OCI-LY7 (cell line): ENCODE measurements around the gene SLC5A10.

ENCODE experiments used
- EZH2phosphoT487 ChIP-seq: fragments of 200-600 bp; sonication (generic); IDR thresholded peaks from 2 replicates; pipeline ENCODE4 v1.6.1; 2018; ENCODE audit warnings: low read depth, borderline replicate concordance, mild to moderate bottlenecking, mixed run types, antibody characterized with exemption, low read length, moderate library complexity, mixed read lengths
- TF ChIP-seq, protein P1 (sequence below): fragments of 200-600 bp; sonication (generic); conservative IDR thresholded peaks from 2 replicates; pipeline ENCODE4 v1.5.1; 2014; ENCODE audit warnings: mild to moderate bottlenecking, antibody characterized with exemption, low read length, moderate library complexity, mixed read lengths

DNA sequence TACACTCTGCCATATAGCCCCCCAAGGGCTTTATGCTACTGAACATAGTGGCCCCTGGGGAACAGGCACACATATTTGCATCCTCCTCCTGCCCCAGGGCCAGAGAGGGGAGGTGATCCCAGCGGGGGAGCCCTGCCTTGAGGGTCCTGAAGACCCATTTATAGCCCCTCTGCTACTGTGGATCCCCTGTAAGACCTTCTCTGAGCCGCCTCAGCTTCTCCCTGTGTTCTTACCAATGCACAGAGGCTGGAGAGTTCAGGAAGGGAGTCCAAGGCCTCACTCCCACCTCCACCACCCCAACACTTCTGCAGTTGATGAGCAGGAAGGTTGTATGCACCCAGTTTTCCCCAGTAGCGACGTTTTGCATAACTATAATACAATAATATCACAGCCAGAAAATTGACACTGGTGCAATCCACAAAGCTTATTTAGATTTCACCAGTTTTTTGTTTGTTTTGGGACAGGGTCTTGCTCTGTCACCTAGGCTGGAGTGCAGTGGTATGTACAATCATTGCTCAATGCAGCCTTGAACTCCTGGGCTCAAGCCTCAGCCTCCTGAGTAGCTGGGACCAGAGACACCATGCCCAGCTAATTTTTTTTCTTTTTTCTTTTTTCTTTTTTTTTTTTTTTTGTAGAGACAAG, 53.9 kb downstream of the SLC5A10 start:
- TF ChIP-seq, protein P1, sequence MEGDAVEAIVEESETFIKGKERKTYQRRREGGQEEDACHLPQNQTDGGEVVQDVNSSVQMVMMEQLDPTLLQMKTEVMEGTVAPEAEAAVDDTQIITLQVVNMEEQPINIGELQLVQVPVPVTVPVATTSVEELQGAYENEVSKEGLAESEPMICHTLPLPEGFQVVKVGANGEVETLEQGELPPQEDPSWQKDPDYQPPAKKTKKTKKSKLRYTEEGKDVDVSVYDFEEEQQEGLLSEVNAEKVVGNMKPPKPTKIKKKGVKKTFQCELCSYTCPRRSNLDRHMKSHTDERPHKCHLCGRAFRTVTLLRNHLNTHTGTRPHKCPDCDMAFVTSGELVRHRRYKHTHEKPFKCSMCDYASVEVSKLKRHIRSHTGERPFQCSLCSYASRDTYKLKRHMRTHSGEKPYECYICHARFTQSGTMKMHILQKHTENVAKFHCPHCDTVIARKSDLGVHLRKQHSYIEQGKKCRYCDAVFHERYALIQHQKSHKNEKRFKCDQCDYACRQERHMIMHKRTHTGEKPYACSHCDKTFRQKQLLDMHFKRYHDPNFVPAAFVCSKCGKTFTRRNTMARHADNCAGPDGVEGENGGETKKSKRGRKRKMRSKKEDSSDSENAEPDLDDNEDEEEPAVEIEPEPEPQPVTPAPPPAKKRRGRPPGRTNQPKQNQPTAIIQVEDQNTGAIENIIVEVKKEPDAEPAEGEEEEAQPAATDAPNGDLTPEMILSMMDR, result no peak
- no peak for TF ChIP-seq EZH2phosphoT487
